ENCODE results near the gene BCL7C. TPM values are rescaled to one million over a fixed set of nuclear protein-coding genes. Genes with fewer than 3 reads are reported as not detected.

BCL7C gene
- total RNA-seq, 1 experiment from 2014 or later: 45.8 TPM

DNA sequence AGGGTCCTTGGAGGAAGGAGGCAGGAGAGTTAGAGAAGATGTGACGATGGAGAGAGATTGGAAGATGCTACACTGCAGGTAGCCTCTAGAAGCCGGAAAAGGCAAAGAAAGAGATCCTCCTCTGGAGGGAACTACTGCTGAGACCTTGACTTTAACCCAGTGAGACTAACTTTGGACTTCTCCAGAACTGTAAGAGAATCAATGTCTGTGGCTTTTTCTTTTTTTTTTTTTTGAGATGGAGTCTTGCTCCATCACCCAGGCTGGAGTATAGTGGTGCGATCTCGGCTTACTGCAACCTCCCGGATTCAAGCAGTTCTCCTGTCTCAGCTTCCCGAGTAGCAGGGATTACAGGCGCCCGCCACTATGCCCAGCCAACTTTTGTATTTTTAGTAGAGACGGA lies 8.7 kb downstream of the BCL7C start:
- BruUV-seq (replicated peaks): no TSS peak
- H3K9me3 ChIP-seq (ENCODE audit: control insufficient read depth, insufficient read depth, low read depth, low read length): no peaks in the 10 kb centered on the region
- no peaks in the 10 kb centered on the region for H3K27me3 ChIP-seq (ENCODE audit: control insufficient read depth, insufficient read depth, low read length)
- intact Hi-C loops (cut with micrococcal nuclease; ENCODE audit: unreplicated experiment): no loop called here
- no peaks in the 10 kb centered on the region for H3K4me1 ChIP-seq (ENCODE audit: control insufficient read depth, insufficient read depth, low read length)
- H3K4me3 ChIP-seq (ENCODE audit: low read depth in 2 of 2, low read length in 2 of 2): no peak overlapping the region
- in situ Hi-C loops (cut with HindIII; ENCODE audit: low pct_unique_long_range_greater_than_20kb, low sequenced_read_pairs): no loop called here
- ChIA-PET POLR2A (no interaction called here), CTCF (interaction anchor here (0.6 kb wide), 1 partner anchor 12 kb away, joined by 4 read pairs; no protein-coding TSS in a partner anchor)
- no peak for DNase-seq (ENCODE audit: low read depth, low spot score)
- ATAC-seq: no peak
- no peak overlapping the region for H3K27ac ChIP-seq (ENCODE audit: low read length)
- no peaks in the 10 kb centered on the region for H3K36me3 ChIP-seq (ENCODE audit: control insufficient read depth, insufficient read depth, low read length)
- no peak for TF ChIP-seq TCF7L2 (IDR thresholded peaks at IDR 0.05; ENCODE audit: low read depth, low read length)
- no peak for TF ChIP-seq SIN3A (IDR thresholded peaks at IDR 0.05; ENCODE audit: borderline replicate concordance, insufficient read depth, low read depth, low read length)
- TF ChIP-seq, protein P1, sequence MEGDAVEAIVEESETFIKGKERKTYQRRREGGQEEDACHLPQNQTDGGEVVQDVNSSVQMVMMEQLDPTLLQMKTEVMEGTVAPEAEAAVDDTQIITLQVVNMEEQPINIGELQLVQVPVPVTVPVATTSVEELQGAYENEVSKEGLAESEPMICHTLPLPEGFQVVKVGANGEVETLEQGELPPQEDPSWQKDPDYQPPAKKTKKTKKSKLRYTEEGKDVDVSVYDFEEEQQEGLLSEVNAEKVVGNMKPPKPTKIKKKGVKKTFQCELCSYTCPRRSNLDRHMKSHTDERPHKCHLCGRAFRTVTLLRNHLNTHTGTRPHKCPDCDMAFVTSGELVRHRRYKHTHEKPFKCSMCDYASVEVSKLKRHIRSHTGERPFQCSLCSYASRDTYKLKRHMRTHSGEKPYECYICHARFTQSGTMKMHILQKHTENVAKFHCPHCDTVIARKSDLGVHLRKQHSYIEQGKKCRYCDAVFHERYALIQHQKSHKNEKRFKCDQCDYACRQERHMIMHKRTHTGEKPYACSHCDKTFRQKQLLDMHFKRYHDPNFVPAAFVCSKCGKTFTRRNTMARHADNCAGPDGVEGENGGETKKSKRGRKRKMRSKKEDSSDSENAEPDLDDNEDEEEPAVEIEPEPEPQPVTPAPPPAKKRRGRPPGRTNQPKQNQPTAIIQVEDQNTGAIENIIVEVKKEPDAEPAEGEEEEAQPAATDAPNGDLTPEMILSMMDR (IDR thresholded peaks at IDR 0.05): no peak
- TF ChIP-seq REST (IDR thresholded peaks at IDR 0.05; ENCODE audit: insufficient read depth in 1 of 2, low read depth in 2 of 2, low read length in 1 of 2): no peak
- TF ChIP-seq POLR2AphosphoS5 (IDR thresholded peaks at IDR 0.05; ENCODE audit: low read depth, low read length): no peak

DNA sequence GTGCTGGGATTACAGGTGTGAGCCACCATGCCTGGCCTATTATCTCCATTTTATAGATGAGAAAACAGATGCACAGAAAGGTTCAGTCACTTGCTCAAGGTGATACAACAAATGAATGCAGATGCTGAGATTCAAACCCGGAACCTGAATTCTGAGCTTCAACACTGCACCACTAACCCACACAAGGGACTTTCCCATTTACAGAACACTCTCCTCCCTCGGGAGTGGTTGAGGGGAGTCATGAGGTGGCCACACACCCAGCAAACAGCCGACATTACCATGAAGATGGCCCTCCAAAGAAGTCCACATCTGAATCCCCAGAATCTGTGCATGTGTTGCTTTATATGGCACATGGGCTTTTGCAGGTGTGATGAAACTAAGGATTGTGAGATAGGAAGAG lies 9.1 kb downstream of the BCL7C start:
- ATAC-seq (no peak), DNase-seq (ENCODE audit: low read depth, low spot score) (no peak)
- ChIA-PET CTCF (no interaction called here), POLR2A (no interaction called here)
- TF ChIP-seq SIN3A (IDR thresholded peaks at IDR 0.05; ENCODE audit: borderline replicate concordance, insufficient read depth, low read depth, low read length): no peak
- no peak for TF ChIP-seq REST (IDR thresholded peaks at IDR 0.05; ENCODE audit: insufficient read depth in 1 of 2, low read depth in 2 of 2, low read length in 1 of 2)
- TF ChIP-seq, protein P1 (IDR thresholded peaks at IDR 0.05): no peak
- no peak for TF ChIP-seq POLR2AphosphoS5 (IDR thresholded peaks at IDR 0.05; ENCODE audit: low read depth, low read length)
- TF ChIP-seq TCF7L2 (IDR thresholded peaks at IDR 0.05; ENCODE audit: low read depth, low read length): no peak
- intact Hi-C loops (cut with micrococcal nuclease; ENCODE audit: unreplicated experiment): no loop called here
- H3K4me1 ChIP-seq (ENCODE audit: control insufficient read depth, insufficient read depth, low read length): no peaks in the 10 kb centered on the region
- H3K27me3 ChIP-seq (ENCODE audit: control insufficient read depth, insufficient read depth, low read length): no peaks in the 10 kb centered on the region
- no TSS peak for BruUV-seq (replicated peaks)
- H3K9me3 ChIP-seq (ENCODE audit: control insufficient read depth, insufficient read depth, low read depth, low read length): no peaks in the 10 kb centered on the region
- in situ Hi-C loops (cut with HindIII; ENCODE audit: low pct_unique_long_range_greater_than_20kb, low sequenced_read_pairs): no loop called here
- H3K36me3 ChIP-seq (ENCODE audit: control insufficient read depth, insufficient read depth, low read length): no peaks in the 10 kb centered on the region
- no peak overlapping the region for H3K27ac ChIP-seq (ENCODE audit: low read length)
- H3K4me3 ChIP-seq (ENCODE audit: low read depth in 2 of 2, low read length in 2 of 2): no peak overlapping the region
